Measurements from ENCODE around the gene CACNA1F. TPM values are rescaled to one million over a fixed set of nuclear protein-coding genes. Genes with fewer than 3 reads are reported as not detected.

Gene CACNA1F
- total RNA-seq, 1 donor from 2014 or later: not detected

DNA sequence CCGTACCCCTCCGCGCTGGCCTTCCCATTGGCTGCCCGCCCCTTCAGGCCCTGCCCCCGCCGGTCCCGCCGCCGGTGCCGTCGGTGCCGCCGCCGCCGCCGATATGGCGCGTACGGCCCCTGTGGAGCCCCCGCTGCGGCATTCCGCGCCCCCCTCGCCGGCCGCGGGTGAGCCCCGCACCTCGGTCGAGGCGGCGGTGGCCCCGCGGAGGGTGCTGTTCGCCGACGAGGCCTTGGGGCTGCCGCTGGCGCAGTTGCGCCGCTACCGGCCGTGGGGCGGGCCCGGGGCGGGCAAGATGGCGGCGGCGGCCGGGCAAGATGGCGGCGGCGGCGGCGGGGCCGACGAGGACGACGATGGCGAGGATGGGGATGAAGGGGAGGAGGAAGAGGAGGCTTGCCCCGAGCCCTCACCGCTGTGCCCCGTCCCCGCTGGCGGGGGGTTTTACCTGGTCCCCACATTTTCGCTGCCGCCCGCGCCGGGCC lies 36.7 kb upstream of the CACNA1F start, which contains the start of gene PPP1R3F:
Gene PPP1R3F, plus strand, starts transcription at position 27 of the 482 bp plus-strand sequence. Its CDS starts 77 bp downstream, at position 104.
- no peaks in the 10 kb centered on the region for H3K36me3 ChIP-seq
- no peaks in the 10 kb centered on the region for H3K9me3 ChIP-seq
- no peak for DNase-seq (ENCODE audit: low spot score in 2 of 2)
- TF ChIP-seq, protein P1, sequence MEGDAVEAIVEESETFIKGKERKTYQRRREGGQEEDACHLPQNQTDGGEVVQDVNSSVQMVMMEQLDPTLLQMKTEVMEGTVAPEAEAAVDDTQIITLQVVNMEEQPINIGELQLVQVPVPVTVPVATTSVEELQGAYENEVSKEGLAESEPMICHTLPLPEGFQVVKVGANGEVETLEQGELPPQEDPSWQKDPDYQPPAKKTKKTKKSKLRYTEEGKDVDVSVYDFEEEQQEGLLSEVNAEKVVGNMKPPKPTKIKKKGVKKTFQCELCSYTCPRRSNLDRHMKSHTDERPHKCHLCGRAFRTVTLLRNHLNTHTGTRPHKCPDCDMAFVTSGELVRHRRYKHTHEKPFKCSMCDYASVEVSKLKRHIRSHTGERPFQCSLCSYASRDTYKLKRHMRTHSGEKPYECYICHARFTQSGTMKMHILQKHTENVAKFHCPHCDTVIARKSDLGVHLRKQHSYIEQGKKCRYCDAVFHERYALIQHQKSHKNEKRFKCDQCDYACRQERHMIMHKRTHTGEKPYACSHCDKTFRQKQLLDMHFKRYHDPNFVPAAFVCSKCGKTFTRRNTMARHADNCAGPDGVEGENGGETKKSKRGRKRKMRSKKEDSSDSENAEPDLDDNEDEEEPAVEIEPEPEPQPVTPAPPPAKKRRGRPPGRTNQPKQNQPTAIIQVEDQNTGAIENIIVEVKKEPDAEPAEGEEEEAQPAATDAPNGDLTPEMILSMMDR (IDR thresholded peaks at IDR 0.05): no peak
- H3K27ac ChIP-seq: peak within 1 kb of the TSS; percentile 90 to 93
- H3K4me3 ChIP-seq: peak within 1 kb of the TSS; percentile 60 to 93
- H3K4me1 ChIP-seq: peaks cover 0 to 2% of the 10 kb centered on the region in 2 donors
- intact Hi-C loops (cut with DNase I): loop anchor here (1.0 to 2.0 kb wide), 6 partner anchors 70 to 573 kb away; partner anchors contain the start of genes MAGIX, SUV39H1 and SYP
- no peaks in the 10 kb centered on the region for H3K27me3 ChIP-seq

DNA sequence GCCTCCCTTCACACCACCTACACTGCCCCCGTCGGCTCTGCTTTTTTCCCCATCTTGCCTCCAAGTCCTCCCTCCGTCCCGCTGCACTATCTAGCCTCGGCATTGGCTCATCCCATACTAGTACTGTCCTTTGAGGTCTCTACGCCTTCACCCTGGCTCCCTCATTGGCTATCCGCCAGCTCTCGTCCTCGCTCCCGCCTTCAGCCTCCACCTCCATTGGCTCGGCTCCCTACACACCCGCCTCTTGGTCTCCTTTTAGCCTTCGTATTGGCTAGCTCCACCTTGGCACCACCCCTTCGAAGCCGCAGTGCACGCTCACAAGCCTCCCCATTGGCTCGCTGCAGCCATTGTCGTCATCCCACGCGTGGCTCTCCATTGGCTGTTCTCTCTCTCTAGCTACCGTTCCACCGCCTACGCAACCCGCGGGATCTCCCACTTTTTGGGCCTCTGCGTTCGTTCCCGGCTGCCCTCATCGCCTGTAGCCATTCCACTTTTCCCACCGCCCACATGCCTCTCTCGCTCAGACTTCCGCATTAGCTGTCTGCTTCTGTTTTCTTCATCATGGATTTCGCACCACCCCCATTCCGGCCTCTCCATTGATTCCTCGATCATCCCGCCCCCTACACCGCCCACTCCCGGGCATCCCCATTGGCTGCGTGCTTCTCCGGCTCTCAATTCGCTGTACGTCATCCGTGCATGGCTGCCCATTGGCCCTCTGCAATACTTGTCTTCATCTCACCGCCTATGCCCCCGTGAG lies 36.0 kb upstream of the CACNA1F start:
- DNase-seq (ENCODE audit: low spot score in 2 of 2): peak; percentile 93 to 98
- no peaks in the 10 kb centered on the region for H3K36me3 ChIP-seq
- TF ChIP-seq, protein P1 (IDR thresholded peaks at IDR 0.05): no peak
- H3K4me1 ChIP-seq: peaks cover 0 to 2% of the 10 kb centered on the region in 2 donors
- peak overlapping the region; percentile 90 to 93 for H3K27ac ChIP-seq
- no peaks in the 10 kb centered on the region for H3K9me3 ChIP-seq
- no peaks in the 10 kb centered on the region for H3K27me3 ChIP-seq
- peak overlapping the region; percentile 60 to 93 for H3K4me3 ChIP-seq
- intact Hi-C loops (cut with DNase I): loop anchor here (1.0 to 2.0 kb wide), 6 partner anchors 69 to 572 kb away; partner anchors contain the start of genes MAGIX, SUV39H1 and SYP

DNA sequence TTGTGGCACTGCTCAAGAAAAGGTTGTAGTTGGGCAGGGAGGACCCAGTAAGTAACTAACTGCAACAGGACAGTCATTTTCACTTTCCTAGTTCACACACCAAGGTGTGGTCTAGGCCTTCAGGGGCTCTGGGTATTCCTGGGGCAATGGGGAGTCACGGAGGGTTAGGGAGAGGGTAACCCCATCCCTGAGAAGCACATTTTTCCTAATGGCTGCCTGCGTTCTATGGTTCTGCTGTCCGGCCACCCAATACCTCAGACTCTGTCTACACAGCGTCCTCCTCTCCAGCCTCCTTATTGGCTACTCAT lies 35.5 kb upstream of the CACNA1F start:
- Histone ChIP-seq H3K4me3 (peak overlapping the region; percentile 60 to 93), H3K27ac (peak overlapping the region; percentile 90 to 93), H3K4me1 (peaks cover 0 to 2% of the 10 kb centered on the region in 2 donors), H3K36me3 (no peaks in the 10 kb centered on the region), H3K27me3 (no peaks in the 10 kb centered on the region), H3K9me3 (no peaks in the 10 kb centered on the region)
- TF ChIP-seq, protein P1 (IDR thresholded peaks at IDR 0.05): no peak
- intact Hi-C loops (cut with DNase I): loop anchor here (1.0 to 2.0 kb wide), 6 partner anchors 68 to 572 kb away; partner anchors contain the start of genes MAGIX, SUV39H1 and SYP
- DNase-seq (ENCODE audit: low spot score in 2 of 2): no peak

DNA sequence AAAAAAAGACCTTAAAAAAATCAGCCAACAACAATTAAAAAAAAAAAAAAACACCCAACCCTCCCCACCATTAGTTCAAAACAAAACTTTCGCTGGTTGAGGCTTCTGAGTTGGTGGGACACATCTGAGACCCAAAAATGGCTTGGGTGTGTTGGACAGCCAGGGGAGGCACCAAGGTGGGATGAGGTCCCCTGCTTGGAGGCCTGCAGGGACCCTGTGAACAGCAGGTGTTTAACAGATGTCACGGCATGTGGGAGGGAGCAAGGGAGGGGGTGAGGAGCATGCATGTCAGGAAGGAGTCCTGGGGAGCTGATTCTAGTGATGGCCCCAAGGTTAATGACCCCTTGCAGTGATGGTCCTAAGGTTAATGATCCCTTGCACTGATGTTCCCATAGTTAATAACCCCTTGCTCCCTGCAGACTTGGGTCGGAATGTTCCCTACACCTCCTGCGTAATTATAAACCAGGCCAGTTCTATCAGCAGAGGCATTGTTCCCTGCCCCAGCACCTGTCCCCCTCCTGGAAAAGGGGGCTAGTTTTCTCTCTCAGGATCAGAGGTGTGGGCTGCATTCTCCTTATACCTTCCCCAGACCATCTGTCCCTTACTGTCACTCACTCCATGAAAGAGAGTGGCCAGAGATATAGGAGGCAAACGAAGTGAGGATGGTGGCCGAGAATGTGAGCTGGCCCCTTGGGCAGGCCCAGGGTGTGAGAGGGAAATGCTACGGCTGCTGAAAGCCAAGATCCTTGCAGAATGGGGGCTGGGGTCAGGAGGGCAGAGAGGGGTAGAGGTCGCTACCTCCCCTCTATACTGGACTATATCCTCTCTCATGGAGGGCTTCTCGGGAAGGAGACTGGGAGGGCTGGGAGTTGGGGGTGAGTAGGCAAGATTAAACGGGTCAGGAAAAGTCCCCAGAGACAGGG lies 33.6 kb upstream of the CACNA1F start:
- Histone ChIP-seq H3K27me3 (no peaks in the 10 kb centered on the region), H3K9me3 (no peaks in the 10 kb centered on the region), H3K4me3 (no peak overlapping the region), H3K36me3 (no peaks in the 10 kb centered on the region), H3K27ac (no peak overlapping the region), H3K4me1 (no peaks in the 10 kb centered on the region)
- TF ChIP-seq, protein P1 (IDR thresholded peaks at IDR 0.05): no peak
- intact Hi-C loops (cut with DNase I): no loop called here
- no peak for DNase-seq (ENCODE audit: low spot score in 2 of 2)

DNA sequence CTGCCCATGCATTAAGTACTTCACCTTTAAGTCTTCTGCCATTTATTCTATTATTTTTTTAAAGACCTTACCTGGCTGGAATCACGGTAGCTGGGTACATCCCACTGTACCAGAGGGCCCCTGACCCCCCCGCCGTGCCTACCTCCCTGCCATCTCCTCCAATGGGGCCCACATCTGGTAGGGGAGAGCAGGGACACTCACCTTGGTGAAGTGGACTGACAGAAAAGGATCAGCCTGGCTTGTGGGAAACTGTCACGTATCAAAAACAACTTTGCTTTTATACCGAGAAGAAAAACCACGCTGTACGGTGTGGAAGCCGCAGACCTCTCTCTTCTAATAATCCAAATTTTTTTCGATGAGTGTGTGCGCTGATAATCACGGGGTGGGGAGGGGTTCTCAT lies 31.3 kb upstream of the CACNA1F start, which contains the start of gene FOXP3:
Gene FOXP3, minus strand, starts transcription at position 251 of the 400 bp plus-strand sequence. CDS start 6,205 bp downstream, outside the sequence.
- DNase-seq (ENCODE audit: low spot score in 2 of 2): no peak
- Histone ChIP-seq H3K27ac (no peak within 1 kb of the TSS), H3K9me3 (no peaks in the 10 kb centered on the region), H3K4me3 (no peak within 1 kb of the TSS), H3K4me1 (no peaks in the 10 kb centered on the region), H3K27me3 (no peaks in the 10 kb centered on the region), H3K36me3 (no peaks in the 10 kb centered on the region)
- intact Hi-C loops (cut with DNase I): no loop called here
- TF ChIP-seq, protein P1 (IDR thresholded peaks at IDR 0.05): no peak

Data from ascending aorta (tissue), 2 donors.